GM19099 (cell line): ENCODE results near the gene NTN3.

Experiments
- POLR2A ChIP-seq: IDR thresholded peaks from 3 replicates; pipeline ENCODE4 v1.6.1; 2011; ENCODE audit warnings: low read depth; ENCODE audit not compliant: insufficient read length; ENCODE audit errors: extremely low read depth

Gene NTN3

GRCh38 chr16:2457946-2458345 lies 13.2 kb upstream of the NTN3 start:
- no peak for TF ChIP-seq POLR2A

- no peak for TF ChIP-seq POLR2A
Measured at GRCh38 chr16:2458887-2459646, 12.0 kb upstream of the NTN3 start.

- TF ChIP-seq POLR2A = no peak
Measured at GRCh38 chr16:2459647-2460390, 11.3 kb upstream of the NTN3 start, which contains the start of gene TEDC2. Gene TEDC2, plus strand, starts transcription at chr16:2460109. Its CDS starts 36 bp downstream, at chr16:2460145.

- TF ChIP-seq POLR2A = no peak
Measured at GRCh38 chr16:2460391-2460713, 10.7 kb upstream of the NTN3 start.

- no peak for TF ChIP-seq POLR2A
Measured at GRCh38 chr16:2460916-2461315, 10.2 kb upstream of the NTN3 start.

GRCh38 chr16:2462031-2462866 lies 8.8 kb upstream of the NTN3 start:
- no peak for TF ChIP-seq POLR2A

GRCh38 chr16:2464333-2464732 lies 6.8 kb upstream of the NTN3 start:
- peak; percentile 5 for TF ChIP-seq POLR2A

- no peak for TF ChIP-seq POLR2A
Measured at GRCh38 chr16:2465653-2466415, 5.3 kb upstream of the NTN3 start.

GRCh38 chr16:2466667-2467527 lies 4.2 kb upstream of the NTN3 start:
- TF ChIP-seq POLR2A = no peak

GRCh38 chr16:2467528-2468232 lies 3.4 kb upstream of the NTN3 start:
- TF ChIP-seq POLR2A = peak; percentile 62

GRCh38 chr16:2468233-2468724 lies 2.8 kb upstream of the NTN3 start:
- peak; percentile 49 for TF ChIP-seq POLR2A

- TF ChIP-seq POLR2A = peak; percentile 28
Measured at GRCh38 chr16:2468725-2469398, 2.2 kb upstream of the NTN3 start.

GRCh38 chr16:2469399-2470233 lies 1.5 kb upstream of the NTN3 start:
- no peak for TF ChIP-seq POLR2A
